Breast epithelium (tissue), 4 donors: ENCODE data around the gene STK40. TPM values are rescaled to one million over a fixed set of nuclear protein-coding genes. Genes with fewer than 3 reads are reported as not detected.

Source experiments
- DNase-seq, 2 donors: peaks; one replicate each; pipeline ENCODE4 v3.0.0-alpha.2; 2019; ENCODE audit warnings: low spot score in 2 of 2
- H3K27ac ChIP-seq, 2 donors: fragments of 200-600 bp; sonication (generic) in 1 of 2; one replicate each; pipeline ENCODE4 v1.5.1; 2016 to 2019; ENCODE audit warnings: mild to moderate bottlenecking in 1 of 2
- H3K27me3 ChIP-seq, 2 donors: fragments of 200-600 bp; sonication (generic) in 1 of 2; one replicate each; pipeline versions ENCODE4 v1.5.1 to v1.6.0; 2017 to 2019; ENCODE audit warnings: control low read depth in 1 of 2, mild to moderate bottlenecking in 1 of 2
- H3K36me3 ChIP-seq: fragments of 200-600 bp; one replicate; pipeline ENCODE4 v1.5.1; 2019
- H3K4me1 ChIP-seq, 2 donors: fragments of 200-600 bp; sonication (generic); one replicate each; pipeline ENCODE4 v1.5.1; 2016 to 2019; ENCODE audit warnings: control low read depth in 1 of 2
- H3K4me3 ChIP-seq, 3 donors: fragments of 200-600 bp; sonication (generic); 1 replicate in 2 of 3; 2 replicates in 1 of 3; pipeline ENCODE4 v1.5.1; 2016 to 2019; ENCODE audit warnings: mild to moderate bottlenecking in 3 of 3, moderate library complexity in 2 of 3
- H3K9me3 ChIP-seq, 2 donors: fragments of 200-600 bp; sonication (generic) in 1 of 2; one replicate each; pipeline ENCODE4 v1.5.1; 2016 to 2019; ENCODE audit warnings: control low read depth in 1 of 2
- POLR2A ChIP-seq: fragments of 450-650 bp; IDR thresholded peaks from one replicate; pipeline ENCODE4 v1.6.1; 2016; ENCODE audit warnings: antibody characterized with exemption, mild to moderate bottlenecking, moderate library complexity
- POLR2AphosphoS5 ChIP-seq, 3 donors: sonication (generic); formaldehyde crosslinking; IDR thresholded peaks; one replicate each; pipeline ENCODE4 v1.6.1; 2017; ENCODE audit warnings: antibody characterized with exemption in 3 of 3
- intact Hi-C: fragments of 100-400 bp; cut with DNase I; formaldehyde crosslinking; loops from one replicate; pipeline ENCODE4 v1.15.1; 2023; ENCODE audit warnings: low total_unique reads
- total RNA-seq, 3 donors: library from RNA; depleted of rRNA; stranded (reverse); fragments of >200 nt; gene quantifications; one replicate each; pipeline ENCODE4 v1.1.0, GENCODE V29; 2016
- TF ChIP-seq, protein P1 (sequence below), 3 donors: fragments of 450-650 bp; IDR thresholded peaks; one replicate each; pipeline ENCODE4 v1.5.1; 2016 to 2017; ENCODE audit warnings: antibody characterized with exemption in 3 of 3, mild to moderate bottlenecking in 3 of 3, moderate library complexity in 3 of 3

The STK40 gene
- total RNA-seq, 3 donors from 2014 or later: 22.5 to 36.0 (median 26.2) TPM

DNA sequence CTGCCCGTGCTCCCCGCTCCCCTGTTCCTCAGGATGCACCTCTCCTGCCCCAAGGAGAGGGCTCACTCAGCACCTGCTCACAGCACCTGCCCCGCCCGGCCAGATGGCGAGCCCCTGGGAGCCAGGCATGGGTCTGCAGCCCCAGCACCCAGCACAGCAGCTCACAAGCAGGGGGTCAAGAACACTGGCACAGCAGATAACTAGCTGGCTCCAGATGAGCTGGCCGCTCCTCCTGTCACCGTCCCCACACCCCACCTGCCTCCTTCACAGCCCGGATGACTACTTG lies 41.4 kb downstream of the STK40 start:
- Histone ChIP-seq H3K4me3 (no peak overlapping the region), H3K4me1 (no peaks in the 10 kb centered on the region), H3K36me3 (no peaks in the 10 kb centered on the region), H3K27me3 (no peaks in the 10 kb centered on the region), H3K27ac (no peak overlapping the region), H3K9me3 (no peaks in the 10 kb centered on the region)
- TF ChIP-seq POLR2AphosphoS5 (IDR thresholded peaks at IDR 0.05) (no peak), POLR2A (no peak)
- TF ChIP-seq, protein P1, sequence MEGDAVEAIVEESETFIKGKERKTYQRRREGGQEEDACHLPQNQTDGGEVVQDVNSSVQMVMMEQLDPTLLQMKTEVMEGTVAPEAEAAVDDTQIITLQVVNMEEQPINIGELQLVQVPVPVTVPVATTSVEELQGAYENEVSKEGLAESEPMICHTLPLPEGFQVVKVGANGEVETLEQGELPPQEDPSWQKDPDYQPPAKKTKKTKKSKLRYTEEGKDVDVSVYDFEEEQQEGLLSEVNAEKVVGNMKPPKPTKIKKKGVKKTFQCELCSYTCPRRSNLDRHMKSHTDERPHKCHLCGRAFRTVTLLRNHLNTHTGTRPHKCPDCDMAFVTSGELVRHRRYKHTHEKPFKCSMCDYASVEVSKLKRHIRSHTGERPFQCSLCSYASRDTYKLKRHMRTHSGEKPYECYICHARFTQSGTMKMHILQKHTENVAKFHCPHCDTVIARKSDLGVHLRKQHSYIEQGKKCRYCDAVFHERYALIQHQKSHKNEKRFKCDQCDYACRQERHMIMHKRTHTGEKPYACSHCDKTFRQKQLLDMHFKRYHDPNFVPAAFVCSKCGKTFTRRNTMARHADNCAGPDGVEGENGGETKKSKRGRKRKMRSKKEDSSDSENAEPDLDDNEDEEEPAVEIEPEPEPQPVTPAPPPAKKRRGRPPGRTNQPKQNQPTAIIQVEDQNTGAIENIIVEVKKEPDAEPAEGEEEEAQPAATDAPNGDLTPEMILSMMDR (IDR thresholded peaks at IDR 0.05): no peak
- intact Hi-C loops: no loop called here
- DNase-seq: no peak

DNA sequence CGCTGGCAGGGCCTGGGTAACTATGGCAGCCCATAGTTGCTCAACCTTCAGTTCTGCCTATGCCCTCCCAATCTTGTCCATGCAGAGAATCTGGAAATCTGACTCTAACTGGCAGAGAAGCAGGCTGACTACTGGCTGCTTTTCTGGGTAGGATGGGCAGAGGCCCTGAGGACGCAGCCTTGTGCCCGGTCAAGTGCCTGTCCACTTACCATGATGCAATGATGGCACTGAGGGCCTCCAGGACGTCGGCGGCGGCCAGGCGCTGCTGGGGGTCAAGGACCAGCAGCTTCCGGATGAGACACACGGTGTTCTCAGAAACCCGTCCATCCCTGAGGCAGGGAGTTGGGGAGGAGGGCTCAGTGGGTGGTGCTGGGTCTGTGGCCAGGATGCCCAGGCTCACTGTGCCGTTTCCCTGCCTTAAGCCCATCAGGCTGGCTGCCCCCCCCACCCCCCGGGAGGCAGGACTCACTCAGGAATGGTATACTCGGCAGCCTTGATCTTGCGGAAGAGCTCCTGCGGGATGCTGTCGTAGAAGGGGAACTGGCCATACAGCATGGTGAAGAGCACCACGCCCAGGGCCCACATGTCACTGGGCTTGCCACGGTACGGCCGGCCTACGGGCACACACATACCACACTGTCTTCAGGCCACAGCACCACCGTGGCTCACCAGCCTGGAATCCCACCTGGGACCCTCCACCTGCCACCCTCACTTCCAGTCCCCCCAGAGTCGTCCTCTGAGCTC lies 41.9 kb downstream of the STK40 start:
- TF ChIP-seq POLR2A: no peak
- no peak for TF ChIP-seq POLR2AphosphoS5 (IDR thresholded peaks at IDR 0.05)
- TF ChIP-seq, protein P1 (IDR thresholded peaks at IDR 0.05): no peak
- intact Hi-C loops: loop anchor here (1.0 kb wide), 1 partner anchor 19 kb away; no protein-coding TSS in a partner anchor
- Histone ChIP-seq H3K27me3 (no peaks in the 10 kb centered on the region), H3K36me3 (no peaks in the 10 kb centered on the region), H3K27ac (peak overlapping the region; percentile 45 to 55), H3K4me1 (no peaks in the 10 kb centered on the region), H3K4me3 (no peak overlapping the region), H3K9me3 (no peaks in the 10 kb centered on the region)
- DNase-seq: no peak

DNA sequence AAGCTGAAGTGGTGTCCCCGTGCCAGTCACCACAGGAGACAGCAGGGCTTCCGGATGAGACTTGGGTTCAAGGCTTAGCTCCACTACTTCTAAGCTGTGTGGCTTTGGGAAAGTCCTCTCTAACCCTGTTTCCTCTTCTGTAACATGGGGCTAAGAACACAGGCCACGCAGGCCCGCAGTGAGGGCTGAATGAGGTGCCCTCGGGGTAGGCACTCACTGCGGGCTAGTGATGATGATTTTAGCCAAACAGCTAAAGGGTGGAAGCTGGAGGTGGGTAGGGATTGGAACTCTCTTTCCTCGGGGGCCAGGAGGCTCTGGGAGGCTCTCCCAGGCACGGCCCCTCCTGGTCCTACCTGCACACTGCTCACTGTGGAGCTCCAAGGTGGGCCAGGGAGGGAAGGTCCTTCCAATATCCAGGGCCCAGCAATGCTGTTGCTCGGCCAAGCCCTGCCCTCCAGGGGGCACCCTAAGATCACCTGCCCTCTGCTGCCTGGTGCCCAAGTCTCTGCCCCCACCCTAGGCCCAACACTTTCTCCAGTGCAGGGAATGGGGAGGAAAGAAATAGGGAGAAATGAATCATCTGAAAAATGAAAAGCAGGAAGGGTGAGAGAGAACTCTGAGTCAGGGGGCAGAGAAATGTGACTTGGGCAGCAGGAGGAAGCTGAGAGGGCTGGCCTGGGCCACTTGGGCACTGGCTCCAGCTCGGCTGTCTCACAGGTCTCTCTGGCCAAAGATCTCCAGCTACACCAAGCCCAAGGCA lies 43.1 kb downstream of the STK40 start:
- H3K27me3 ChIP-seq: no peaks in the 10 kb centered on the region
- intact Hi-C loops: loop anchor here (1.0 kb wide), 1 partner anchor 21 kb away; no protein-coding TSS in a partner anchor
- TF ChIP-seq, protein P1 (IDR thresholded peaks at IDR 0.05): peak in 2 of 3 donors; percentile 49 to 65
- TF ChIP-seq POLR2A: no peak
- H3K9me3 ChIP-seq: no peaks in the 10 kb centered on the region
- no peaks in the 10 kb centered on the region for H3K36me3 ChIP-seq
- peak overlapping the region; percentile 45 to 55 for H3K27ac ChIP-seq
- H3K4me3 ChIP-seq: no peak overlapping the region
- no peak for DNase-seq
- H3K4me1 ChIP-seq: no peaks in the 10 kb centered on the region

DNA sequence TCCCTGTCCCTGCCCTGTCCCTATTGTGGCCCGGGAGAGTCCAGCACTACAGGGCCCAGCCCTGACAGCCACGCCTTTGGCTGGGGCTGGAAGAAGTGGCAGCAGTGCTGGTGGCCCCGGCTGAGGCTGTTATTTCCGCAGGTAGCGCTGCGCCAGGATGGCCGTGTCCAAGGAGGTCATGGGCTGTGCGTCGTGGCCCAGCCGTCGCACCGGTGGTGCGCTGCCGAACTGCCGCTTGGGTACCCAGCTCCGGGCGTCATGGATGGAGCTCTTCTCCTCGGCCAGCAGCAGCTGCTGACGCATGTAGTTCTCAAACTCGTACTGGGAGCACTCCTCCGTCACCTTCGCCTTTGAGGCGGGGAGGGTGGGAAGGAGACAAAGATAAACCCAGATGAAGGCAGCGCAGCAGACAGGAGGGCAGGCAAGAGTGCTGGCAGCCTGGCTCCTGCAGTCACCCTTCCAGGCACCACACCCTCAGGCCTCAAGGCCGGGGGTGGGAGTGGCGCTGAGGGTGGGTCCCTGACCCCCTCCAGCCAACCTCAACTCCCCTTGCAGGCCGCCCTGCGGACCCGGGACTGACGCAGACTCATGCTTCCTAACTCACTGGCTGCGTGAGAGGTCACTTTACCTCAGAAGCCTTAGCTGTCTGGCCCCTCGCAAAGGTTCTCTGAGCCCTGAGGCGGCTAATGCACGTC lies 44.0 kb downstream of the STK40 start:
- intact Hi-C loops: no loop called here

More for the DNA sequence above, 44.0 kb downstream of the STK40 start:
- H3K4me1 ChIP-seq: no peaks in the 10 kb centered on the region
- H3K4me3 ChIP-seq: no peak overlapping the region
- H3K27ac ChIP-seq: no peak overlapping the region
- DNase-seq: no peak
- TF ChIP-seq POLR2AphosphoS5 (IDR thresholded peaks at IDR 0.05): no peak
- TF ChIP-seq, protein P1 (IDR thresholded peaks at IDR 0.05): no peak
- no peak for TF ChIP-seq POLR2A
- H3K27me3 ChIP-seq: no peaks in the 10 kb centered on the region
- H3K36me3 ChIP-seq: no peaks in the 10 kb centered on the region
- no peaks in the 10 kb centered on the region for H3K9me3 ChIP-seq
